OCI-LY7 (cell line): ENCODE results near the gene FRMD5.

Experiments
- EZH2phosphoT487 ChIP-seq: fragments of 200-600 bp; sonication (generic); IDR thresholded peaks from 2 replicates; pipeline ENCODE4 v1.6.1; 2018; ENCODE audit warnings: low read depth, borderline replicate concordance, mild to moderate bottlenecking, mixed run types, antibody characterized with exemption, low read length, moderate library complexity, mixed read lengths
- TF ChIP-seq, protein P1 (sequence below): fragments of 200-600 bp; sonication (generic); conservative IDR thresholded peaks from 2 replicates; pipeline ENCODE4 v1.5.1; 2014; ENCODE audit warnings: mild to moderate bottlenecking, antibody characterized with exemption, low read length, moderate library complexity, mixed read lengths

DNA sequence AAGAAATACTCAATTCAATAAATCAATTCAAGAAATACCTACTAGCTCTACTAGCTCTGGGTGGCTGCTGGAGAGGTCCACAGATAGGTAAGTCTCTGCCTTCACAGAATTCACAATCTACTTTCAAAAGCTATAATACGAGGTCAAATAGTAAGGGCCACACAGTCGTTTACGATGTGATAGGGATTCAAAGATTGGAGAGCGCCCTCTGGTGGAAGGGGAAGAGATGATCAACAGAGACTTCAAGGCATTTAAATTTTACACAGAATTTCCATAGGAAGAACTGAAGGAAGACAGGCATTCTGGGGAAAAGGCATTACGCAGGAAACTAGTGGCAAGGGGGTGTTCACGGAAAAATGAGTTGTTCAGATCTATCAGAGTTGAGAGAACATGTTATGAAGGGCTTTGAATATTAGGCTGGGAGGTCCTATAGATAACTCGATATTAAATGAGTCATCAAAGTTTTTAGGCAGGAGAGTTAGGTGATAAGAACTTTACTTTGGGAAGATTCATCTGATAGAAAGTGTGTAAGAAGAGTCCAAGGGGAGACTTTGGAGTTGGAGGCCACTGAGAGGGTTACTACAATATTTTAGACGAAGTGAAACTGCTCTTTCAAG, 128.8 kb downstream of the FRMD5 start:
- TF ChIP-seq, protein P1, sequence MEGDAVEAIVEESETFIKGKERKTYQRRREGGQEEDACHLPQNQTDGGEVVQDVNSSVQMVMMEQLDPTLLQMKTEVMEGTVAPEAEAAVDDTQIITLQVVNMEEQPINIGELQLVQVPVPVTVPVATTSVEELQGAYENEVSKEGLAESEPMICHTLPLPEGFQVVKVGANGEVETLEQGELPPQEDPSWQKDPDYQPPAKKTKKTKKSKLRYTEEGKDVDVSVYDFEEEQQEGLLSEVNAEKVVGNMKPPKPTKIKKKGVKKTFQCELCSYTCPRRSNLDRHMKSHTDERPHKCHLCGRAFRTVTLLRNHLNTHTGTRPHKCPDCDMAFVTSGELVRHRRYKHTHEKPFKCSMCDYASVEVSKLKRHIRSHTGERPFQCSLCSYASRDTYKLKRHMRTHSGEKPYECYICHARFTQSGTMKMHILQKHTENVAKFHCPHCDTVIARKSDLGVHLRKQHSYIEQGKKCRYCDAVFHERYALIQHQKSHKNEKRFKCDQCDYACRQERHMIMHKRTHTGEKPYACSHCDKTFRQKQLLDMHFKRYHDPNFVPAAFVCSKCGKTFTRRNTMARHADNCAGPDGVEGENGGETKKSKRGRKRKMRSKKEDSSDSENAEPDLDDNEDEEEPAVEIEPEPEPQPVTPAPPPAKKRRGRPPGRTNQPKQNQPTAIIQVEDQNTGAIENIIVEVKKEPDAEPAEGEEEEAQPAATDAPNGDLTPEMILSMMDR: peak; percentile 98
- TF ChIP-seq EZH2phosphoT487: no peak
